Measurements from ENCODE around the gene CST9L.

CST9L gene

DNA sequence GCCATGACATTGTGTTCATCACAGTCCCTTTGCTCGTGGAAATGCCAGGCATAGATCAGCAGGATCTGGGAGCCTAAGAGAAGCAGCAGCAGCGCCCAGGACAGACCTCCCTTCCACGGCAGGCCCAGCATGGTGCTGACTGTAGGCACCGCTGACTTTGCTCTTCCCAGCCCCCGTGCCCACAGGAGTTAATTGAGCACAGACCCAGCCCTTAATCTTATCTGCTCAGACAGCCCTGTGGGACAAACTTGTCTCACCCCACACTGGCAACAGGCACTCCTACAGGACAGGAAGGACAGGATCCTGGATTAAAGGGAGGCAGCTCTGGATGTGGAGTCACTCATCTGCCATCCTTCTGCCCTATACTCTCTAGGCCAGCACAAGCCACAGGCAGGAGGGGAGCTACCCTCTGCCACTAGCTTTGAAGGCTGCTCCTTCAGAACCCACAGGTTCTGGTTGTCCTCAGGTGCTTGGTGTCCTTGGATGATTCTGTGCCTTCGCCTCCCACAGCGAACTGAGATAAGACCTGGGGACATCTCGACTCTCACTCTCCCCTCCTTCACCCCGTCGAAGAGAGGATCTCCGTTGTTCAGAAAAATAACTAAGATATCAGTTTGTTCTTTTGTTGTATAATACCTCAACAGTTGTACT, at the start of gene CST9L:
Gene CST9L (minus strand): TSS at position 165 of the 651 bp plus-strand sequence. CDS start 34 bp downstream, at position 131.
- H3K4me3 ChIP-seq (ENCODE audit: low read length) = no peak within 1 kb of the TSS
- H3K27me3 ChIP-seq (ENCODE audit: control insufficient read depth, insufficient read depth, low read length) = no peaks in the 10 kb centered on the region

DNA sequence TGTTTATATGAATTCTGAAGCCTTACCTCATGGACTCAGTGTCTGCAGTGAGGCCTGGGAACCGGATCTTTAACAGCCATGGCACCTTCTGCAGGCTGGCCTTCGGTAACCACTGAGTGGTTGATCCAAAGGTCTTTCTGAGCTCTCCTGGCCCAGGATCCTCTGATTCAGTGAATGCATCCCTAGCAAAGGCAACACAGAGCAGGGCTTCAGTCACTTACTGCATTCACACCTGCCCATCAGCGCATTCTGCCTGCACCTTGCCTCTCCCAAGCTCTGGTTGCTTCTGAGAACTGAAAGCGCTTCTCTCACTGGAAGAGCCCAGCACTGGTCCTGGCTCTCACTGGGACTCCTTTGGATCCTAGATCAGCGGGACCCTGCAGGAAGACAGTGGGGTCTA, 45.9 kb upstream of the CST9L start:
- Histone ChIP-seq H3K27ac (ENCODE audit: low read depth, low read length) (peak overlapping the region; percentile 34), H3K27me3 (ENCODE audit: control insufficient read depth, insufficient read depth, low read length) (no peaks in the 10 kb centered on the region), H3K9ac (ENCODE audit: low read length) (no peak overlapping the region), H3K36me3 (ENCODE audit: control insufficient read depth, insufficient read depth, low read length) (no peaks in the 10 kb centered on the region), H3K4me1 (ENCODE audit: control insufficient read depth, insufficient read depth, low read length) (peaks cover 7% of the 10 kb centered on the region), H3K4me3 (ENCODE audit: low read length) (no peak overlapping the region)

More for the DNA sequence above, at the start of gene CST9L:
- Histone ChIP-seq H3K27ac (ENCODE audit: low read depth, low read length) (no peak within 1 kb of the TSS), H3K4me1 (ENCODE audit: control insufficient read depth, insufficient read depth, low read length) (no peaks in the 10 kb centered on the region), H3K9ac (ENCODE audit: low read length) (no peak within 1 kb of the TSS), H3K36me3 (ENCODE audit: control insufficient read depth, insufficient read depth, low read length) (no peaks in the 10 kb centered on the region)

GRCh38 chr20:23613676-23614075, 45.4 kb upstream of the CST9L start:
- Histone ChIP-seq H3K36me3 (ENCODE audit: control insufficient read depth, insufficient read depth, low read length) (no peaks in the 10 kb centered on the region), H3K4me3 (ENCODE audit: low read length) (no peak overlapping the region), H3K27ac (ENCODE audit: low read depth, low read length) (peak overlapping the region; percentile 36)

DNA sequence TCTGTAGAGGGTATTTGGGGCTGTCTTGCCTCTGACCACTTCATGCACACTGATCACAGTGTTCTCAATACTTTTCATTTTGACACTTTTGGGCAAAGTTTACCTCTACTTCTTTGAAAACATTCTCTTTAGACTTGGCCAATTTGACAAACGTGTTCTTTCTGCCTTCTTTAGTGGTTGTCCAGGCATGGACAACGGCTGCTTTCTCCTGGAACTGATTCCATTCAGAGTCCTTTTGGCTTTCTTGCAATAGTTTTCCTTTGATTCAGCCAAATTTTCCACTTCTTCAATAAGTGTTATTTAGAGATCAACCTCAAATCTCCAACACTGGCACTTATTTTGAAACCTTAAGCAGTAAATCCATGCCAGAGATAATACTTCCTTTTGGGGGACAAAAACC, 44.1 kb upstream of the CST9L start:
- no peak overlapping the region for H3K27ac ChIP-seq (ENCODE audit: low read depth, low read length)
- H3K9ac ChIP-seq (ENCODE audit: low read length) = no peak overlapping the region
- no peak overlapping the region for H3K4me3 ChIP-seq (ENCODE audit: low read length)
- H3K36me3 ChIP-seq (ENCODE audit: control insufficient read depth, insufficient read depth, low read length) = no peaks in the 10 kb centered on the region
- peaks cover 7% of the 10 kb centered on the region for H3K4me1 ChIP-seq (ENCODE audit: control insufficient read depth, insufficient read depth, low read length)
- no peaks in the 10 kb centered on the region for H3K27me3 ChIP-seq (ENCODE audit: control insufficient read depth, insufficient read depth, low read length)

More at GRCh38 chr20:23613676-23614075, 45.4 kb upstream of the CST9L start:
- Histone ChIP-seq H3K9ac (ENCODE audit: low read length) (no peak overlapping the region), H3K27me3 (ENCODE audit: control insufficient read depth, insufficient read depth, low read length) (no peaks in the 10 kb centered on the region), H3K4me1 (ENCODE audit: control insufficient read depth, insufficient read depth, low read length) (peaks cover 7% of the 10 kb centered on the region)

- no peak overlapping the region for H3K4me3 ChIP-seq (ENCODE audit: low read length)
- no peaks in the 10 kb centered on the region for H3K36me3 ChIP-seq (ENCODE audit: control insufficient read depth, insufficient read depth, low read length)
- H3K4me1 ChIP-seq (ENCODE audit: control insufficient read depth, insufficient read depth, low read length) = peaks cover 7% of the 10 kb centered on the region
- no peaks in the 10 kb centered on the region for H3K27me3 ChIP-seq (ENCODE audit: control insufficient read depth, insufficient read depth, low read length)
- no peak overlapping the region for H3K27ac ChIP-seq (ENCODE audit: low read depth, low read length)
- no peak overlapping the region for H3K9ac ChIP-seq (ENCODE audit: low read length)
These were observed 41.3 kb upstream of the CST9L start for GRCh38 chr20:23609486-23610109.

DNA sequence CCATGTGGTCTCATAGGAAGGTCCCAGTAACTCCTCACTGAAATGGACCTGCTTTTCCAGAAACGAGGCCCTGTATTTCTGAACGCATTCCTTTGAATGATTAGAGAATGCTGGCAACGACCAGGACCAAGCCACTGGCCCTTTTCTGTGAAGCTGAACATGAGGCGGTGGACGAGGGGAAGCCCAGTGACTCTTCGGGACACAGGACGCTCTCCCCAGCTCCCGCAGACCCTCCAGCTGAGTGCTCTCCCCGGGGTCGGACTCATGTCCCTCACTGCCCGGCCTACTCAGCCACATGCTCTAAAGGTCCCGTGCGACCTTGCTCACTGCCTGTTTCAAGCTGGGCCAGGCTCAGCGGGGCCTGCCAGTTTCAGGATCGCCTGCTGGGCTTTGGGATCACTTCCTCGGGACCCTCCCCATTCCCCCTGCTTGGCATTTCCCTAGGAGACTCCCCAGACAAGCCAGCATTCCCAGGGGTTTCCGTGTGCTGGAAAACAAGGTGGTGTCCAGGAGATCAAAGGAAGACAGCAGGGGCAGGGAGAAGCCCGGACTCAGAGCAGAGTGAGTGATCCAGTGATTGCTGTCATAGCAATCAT, 40.1 kb upstream of the CST9L start:
- Histone ChIP-seq H3K27me3 (ENCODE audit: control insufficient read depth, insufficient read depth, low read length) (no peaks in the 10 kb centered on the region), H3K9ac (ENCODE audit: low read length) (no peak overlapping the region), H3K27ac (ENCODE audit: low read depth, low read length) (no peak overlapping the region), H3K4me3 (ENCODE audit: low read length) (no peak overlapping the region), H3K36me3 (ENCODE audit: control insufficient read depth, insufficient read depth, low read length) (no peaks in the 10 kb centered on the region), H3K4me1 (ENCODE audit: control insufficient read depth, insufficient read depth, low read length) (no peaks in the 10 kb centered on the region)

DNA sequence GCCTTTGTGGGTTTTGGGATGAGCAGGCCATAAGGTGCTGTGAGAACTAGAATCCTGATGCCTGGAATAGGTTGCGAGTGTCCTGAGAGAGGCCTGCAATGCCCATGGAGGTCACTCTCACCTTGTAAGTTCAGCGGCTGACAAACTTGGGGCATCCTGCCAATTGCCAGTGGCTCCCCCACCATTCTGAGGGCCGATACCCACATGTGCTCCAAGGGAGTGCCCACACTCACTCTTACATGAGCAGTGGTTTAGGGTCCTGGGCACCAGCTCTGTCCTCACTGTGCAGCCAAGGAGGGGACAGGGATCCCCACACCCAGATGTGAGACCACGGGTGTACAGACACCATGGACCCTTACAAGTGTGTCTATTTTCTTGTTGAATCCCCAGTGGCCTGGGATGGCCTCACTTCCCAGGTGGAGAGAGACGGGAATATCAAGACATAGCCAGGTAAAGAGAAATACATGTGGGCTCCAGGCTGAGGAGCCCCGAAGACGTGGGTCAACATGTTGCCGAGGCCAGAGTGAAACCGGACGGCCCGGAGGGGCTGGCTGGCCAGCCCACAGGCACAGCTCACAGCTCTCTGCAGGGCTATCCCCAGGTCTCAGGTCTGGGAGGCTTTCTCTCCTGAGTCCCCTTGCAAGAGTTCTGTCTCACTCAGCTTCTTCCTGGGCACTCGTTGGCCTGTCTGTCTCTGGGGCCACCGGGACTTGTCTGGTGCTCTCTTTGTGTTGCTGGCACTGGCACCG, 39.4 kb upstream of the CST9L start:
- no peak overlapping the region for H3K9ac ChIP-seq (ENCODE audit: low read length)
- H3K36me3 ChIP-seq (ENCODE audit: control insufficient read depth, insufficient read depth, low read length) = no peaks in the 10 kb centered on the region
- H3K4me3 ChIP-seq (ENCODE audit: low read length) = no peak overlapping the region
- H3K27me3 ChIP-seq (ENCODE audit: control insufficient read depth, insufficient read depth, low read length) = no peaks in the 10 kb centered on the region
- H3K27ac ChIP-seq (ENCODE audit: low read depth, low read length) = no peak overlapping the region
- H3K4me1 ChIP-seq (ENCODE audit: control insufficient read depth, insufficient read depth, low read length) = no peaks in the 10 kb centered on the region

DNA sequence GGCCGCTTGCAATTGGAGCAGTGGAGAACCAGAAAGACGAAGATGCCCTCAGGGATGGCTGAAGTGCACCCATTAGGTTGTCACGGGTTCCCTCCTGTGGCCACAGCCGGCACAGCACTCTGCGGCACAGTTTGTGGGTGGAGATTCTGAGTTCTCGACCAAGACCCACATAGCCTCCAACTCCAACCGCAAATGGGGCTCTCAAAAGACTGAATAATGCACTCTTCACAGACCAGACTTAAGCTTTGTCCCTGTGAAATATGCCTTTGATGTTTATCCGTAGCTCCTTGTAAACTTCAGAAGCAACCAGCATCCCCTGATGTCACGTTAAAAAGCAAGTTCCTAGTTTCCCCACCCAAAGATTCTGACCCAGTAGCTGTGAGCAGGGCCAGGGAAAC, 38.4 kb upstream of the CST9L start:
- H3K27ac ChIP-seq (ENCODE audit: low read depth, low read length) = no peak overlapping the region
- H3K9ac ChIP-seq (ENCODE audit: low read length) = no peak overlapping the region
- H3K4me1 ChIP-seq (ENCODE audit: control insufficient read depth, insufficient read depth, low read length) = no peaks in the 10 kb centered on the region
- no peaks in the 10 kb centered on the region for H3K36me3 ChIP-seq (ENCODE audit: control insufficient read depth, insufficient read depth, low read length)
- H3K27me3 ChIP-seq (ENCODE audit: control insufficient read depth, insufficient read depth, low read length) = no peaks in the 10 kb centered on the region
- H3K4me3 ChIP-seq (ENCODE audit: low read length) = no peak overlapping the region

DNA sequence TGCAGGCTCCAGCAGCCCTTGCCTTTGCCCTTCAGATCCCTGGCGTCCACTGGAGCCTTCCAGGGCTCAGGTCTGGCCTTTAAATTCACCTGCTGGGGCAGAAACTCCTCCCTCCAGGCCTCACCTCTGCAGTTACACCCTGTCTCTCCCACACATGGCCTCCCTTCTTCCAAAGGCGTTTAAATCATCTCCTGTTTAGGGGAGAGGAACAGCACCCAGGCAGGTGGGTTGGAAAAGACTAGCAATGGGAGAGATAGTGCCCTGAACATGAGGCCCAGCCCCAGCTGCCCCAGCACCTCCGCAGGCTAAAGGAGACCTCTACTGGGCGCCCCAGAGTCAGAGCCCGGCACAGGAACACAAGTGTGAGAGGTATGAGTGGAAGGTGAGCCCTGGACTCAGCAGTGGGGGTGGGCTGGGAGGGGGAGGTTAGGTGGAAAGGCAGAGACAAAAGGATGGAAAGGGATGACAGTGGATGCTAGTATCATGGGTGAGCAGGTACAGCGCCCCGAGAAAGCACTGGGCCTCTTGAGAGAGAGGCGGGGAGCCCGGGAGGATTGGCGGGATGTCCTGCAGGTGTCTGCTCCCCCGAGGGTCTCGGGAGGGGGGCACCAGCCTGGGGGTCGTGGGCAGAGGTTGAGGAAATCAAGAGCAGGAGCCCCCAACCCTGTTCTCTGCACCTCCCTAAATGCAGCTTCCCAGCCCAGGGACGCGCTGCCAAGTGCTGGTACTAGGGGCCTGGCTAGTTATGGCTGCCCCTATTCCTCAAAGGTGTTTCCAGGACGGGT, 37.8 kb upstream of the CST9L start, which contains the start of gene CST9:
Gene CST9 (minus strand): TSS at position 51 of the 785 bp plus-strand sequence. CDS start 53 bp downstream, outside the sequence.
- no peaks in the 10 kb centered on the region for H3K4me1 ChIP-seq (ENCODE audit: control insufficient read depth, insufficient read depth, low read length)
- no peak within 1 kb of the TSS for H3K4me3 ChIP-seq (ENCODE audit: low read length)
- no peaks in the 10 kb centered on the region for H3K27me3 ChIP-seq (ENCODE audit: control insufficient read depth, insufficient read depth, low read length)
- no peak within 1 kb of the TSS for H3K9ac ChIP-seq (ENCODE audit: low read length)
- no peaks in the 10 kb centered on the region for H3K36me3 ChIP-seq (ENCODE audit: control insufficient read depth, insufficient read depth, low read length)
- no peak within 1 kb of the TSS for H3K27ac ChIP-seq (ENCODE audit: low read depth, low read length)

DNA sequence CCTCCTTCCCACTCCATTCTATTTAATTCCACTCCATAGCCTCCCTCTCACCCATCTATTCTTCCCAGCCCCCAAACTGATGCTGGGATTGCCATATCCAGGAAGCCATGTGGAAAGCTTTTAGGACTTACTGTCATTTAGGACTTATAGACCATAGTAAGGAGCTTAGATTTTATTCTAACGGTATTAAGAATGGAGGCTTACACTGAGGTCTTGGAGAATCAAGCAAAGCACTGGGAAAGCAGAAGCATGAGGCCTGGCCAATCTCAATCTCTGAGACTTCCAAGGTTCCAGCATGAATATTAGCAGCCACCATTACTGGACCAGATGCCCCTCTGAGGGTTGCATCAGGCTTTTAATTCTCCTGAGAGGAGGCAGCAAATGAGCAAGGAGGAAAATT, 36.0 kb upstream of the CST9L start:
- no peak overlapping the region for H3K27ac ChIP-seq (ENCODE audit: low read depth, low read length)
- no peaks in the 10 kb centered on the region for H3K36me3 ChIP-seq (ENCODE audit: control insufficient read depth, insufficient read depth, low read length)
- no peak overlapping the region for H3K4me3 ChIP-seq (ENCODE audit: low read length)
- H3K4me1 ChIP-seq (ENCODE audit: control insufficient read depth, insufficient read depth, low read length) = no peaks in the 10 kb centered on the region
- H3K27me3 ChIP-seq (ENCODE audit: control insufficient read depth, insufficient read depth, low read length) = no peaks in the 10 kb centered on the region
- no peak overlapping the region for H3K9ac ChIP-seq (ENCODE audit: low read length)

GRCh38 chr20:23603321-23603720, 35.0 kb upstream of the CST9L start:
- H3K27ac ChIP-seq (ENCODE audit: low read depth, low read length) = no peak overlapping the region

GRCh38 chr20:23602699-23603098, 34.4 kb upstream of the CST9L start:
- no peaks in the 10 kb centered on the region for H3K36me3 ChIP-seq (ENCODE audit: control insufficient read depth, insufficient read depth, low read length)
- H3K4me3 ChIP-seq (ENCODE audit: low read length) = no peak overlapping the region
- no peaks in the 10 kb centered on the region for H3K4me1 ChIP-seq (ENCODE audit: control insufficient read depth, insufficient read depth, low read length)
- H3K27ac ChIP-seq (ENCODE audit: low read depth, low read length) = no peak overlapping the region
- H3K27me3 ChIP-seq (ENCODE audit: control insufficient read depth, insufficient read depth, low read length) = no peaks in the 10 kb centered on the region
- no peak overlapping the region for H3K9ac ChIP-seq (ENCODE audit: low read length)

More at GRCh38 chr20:23603321-23603720, 35.0 kb upstream of the CST9L start:
- H3K27me3 ChIP-seq (ENCODE audit: control insufficient read depth, insufficient read depth, low read length) = no peaks in the 10 kb centered on the region
- H3K36me3 ChIP-seq (ENCODE audit: control insufficient read depth, insufficient read depth, low read length) = no peaks in the 10 kb centered on the region
- H3K4me1 ChIP-seq (ENCODE audit: control insufficient read depth, insufficient read depth, low read length) = no peaks in the 10 kb centered on the region
- H3K4me3 ChIP-seq (ENCODE audit: low read length) = no peak overlapping the region
- H3K9ac ChIP-seq (ENCODE audit: low read length) = no peak overlapping the region
